Activated T-cell treated with anti-CD3 and anti-CD28 coated beads, Interleukin-2, amount 50 U/mL, for 4 hours (primary cell): ENCODE measurements around the gene ZMYND15. TPM values are rescaled to one million over a fixed set of nuclear protein-coding genes. Genes with fewer than 3 reads are reported as not detected.

ENCODE experiments used
- ATAC-seq, 2 donors: fragments of 200-7000 bp; cut with Tn5 transposase; one replicate each; pipeline ENCODE4 v1.10.0; 2021
- DNase-seq: peaks from one replicate; pipeline ENCODE4 v3.0.0-alpha.2; 2020
- H3K27me3 Mint-ChIP-seq: one replicate; pipeline ENCODE4 v1.8.0; 2021; ENCODE audit warnings: low read depth, mixed read lengths
- H3K36me3 Mint-ChIP-seq: one replicate; pipeline ENCODE4 v1.8.0; 2022; ENCODE audit warnings: mixed read lengths; ENCODE audit not compliant: insufficient read depth
- H3K4me1 Mint-ChIP-seq: one replicate; pipeline ENCODE4 v1.8.0; 2021; ENCODE audit warnings: low read depth, mixed read lengths
- H3K4me3 Mint-ChIP-seq: one replicate; pipeline ENCODE4 v1.8.0; 2021; ENCODE audit warnings: mild to moderate bottlenecking, moderate library complexity, mixed read lengths
- H3K9me3 Mint-ChIP-seq: one replicate; pipeline ENCODE4 v1.8.0; 2021; ENCODE audit warnings: mixed read lengths
- total RNA-seq, 3 donors: library from RNA; stranded (reverse); gene quantifications; one replicate each; pipeline ENCODE4 v1.2.1, GENCODE V29; 2021

Gene ZMYND15
- total RNA-seq, 3 donors from 2014 or later = 0.13 TPM; not detected in 2

GRCh38 chr17:4777969-4778760 is 38.5 kb downstream of the ZMYND15 start:
- peaks cover 31% of the 10 kb centered on the region for H3K27me3 Mint-ChIP-seq

GRCh38 chr17:4780325-4780955 is 40.8 kb downstream of the ZMYND15 start:
- H3K27me3 Mint-ChIP-seq = peaks cover 51% of the 10 kb centered on the region
- H3K9me3 Mint-ChIP-seq = no peaks in the 10 kb centered on the region
- no peak overlapping the region for H3K4me3 Mint-ChIP-seq
- DNase-seq = no peak
- peaks cover 4% of the 10 kb centered on the region for H3K4me1 Mint-ChIP-seq
- ATAC-seq = no peak
- H3K36me3 Mint-ChIP-seq = no peaks in the 10 kb centered on the region

More at GRCh38 chr17:4777969-4778760, 38.5 kb downstream of the ZMYND15 start:
- DNase-seq (no peak), ATAC-seq (no peak)
- Mint-ChIP-seq H3K9me3 (no peaks in the 10 kb centered on the region), H3K4me3 (no peak overlapping the region), H3K36me3 (no peaks in the 10 kb centered on the region), H3K4me1 (no peaks in the 10 kb centered on the region)

DNA sequence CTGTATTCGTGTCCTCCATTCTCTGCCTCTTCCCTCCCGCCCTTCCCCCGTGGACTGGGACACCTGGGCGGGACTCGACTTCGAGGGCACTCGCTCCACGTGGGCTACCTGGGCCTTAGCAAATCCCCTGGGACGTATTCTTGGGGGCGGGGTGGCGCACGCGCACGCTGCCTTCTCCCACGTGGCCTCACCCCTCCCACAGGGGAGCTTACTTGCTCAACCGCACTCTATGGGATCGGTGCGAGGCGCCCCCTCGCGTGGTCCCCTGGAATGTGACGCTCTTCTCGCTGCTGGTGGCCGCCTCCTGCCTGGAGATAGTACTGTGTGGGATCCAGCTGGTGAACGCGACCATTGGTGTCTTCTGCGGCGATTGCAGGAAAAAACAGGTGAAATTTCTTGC is 43.0 kb downstream of the ZMYND15 start:
- DNase-seq (no peak), ATAC-seq (no peak)
- H3K9me3 Mint-ChIP-seq = no peaks in the 10 kb centered on the region
- peaks cover 14% of the 10 kb centered on the region for H3K4me1 Mint-ChIP-seq
- no peaks in the 10 kb centered on the region for H3K36me3 Mint-ChIP-seq
- peaks cover 70% of the 10 kb centered on the region for H3K27me3 Mint-ChIP-seq
- H3K4me3 Mint-ChIP-seq = no peak overlapping the region

GRCh38 chr17:4785311-4786105 is 45.9 kb downstream of the ZMYND15 start:
- no peak for ATAC-seq
- no peaks in the 10 kb centered on the region for H3K36me3 Mint-ChIP-seq
- peaks cover 63% of the 10 kb centered on the region for H3K27me3 Mint-ChIP-seq
- peaks cover 17% of the 10 kb centered on the region for H3K4me1 Mint-ChIP-seq
- no peaks in the 10 kb centered on the region for H3K9me3 Mint-ChIP-seq
- H3K4me3 Mint-ChIP-seq = peak overlapping the region; percentile 41
- no peak for DNase-seq

DNA sequence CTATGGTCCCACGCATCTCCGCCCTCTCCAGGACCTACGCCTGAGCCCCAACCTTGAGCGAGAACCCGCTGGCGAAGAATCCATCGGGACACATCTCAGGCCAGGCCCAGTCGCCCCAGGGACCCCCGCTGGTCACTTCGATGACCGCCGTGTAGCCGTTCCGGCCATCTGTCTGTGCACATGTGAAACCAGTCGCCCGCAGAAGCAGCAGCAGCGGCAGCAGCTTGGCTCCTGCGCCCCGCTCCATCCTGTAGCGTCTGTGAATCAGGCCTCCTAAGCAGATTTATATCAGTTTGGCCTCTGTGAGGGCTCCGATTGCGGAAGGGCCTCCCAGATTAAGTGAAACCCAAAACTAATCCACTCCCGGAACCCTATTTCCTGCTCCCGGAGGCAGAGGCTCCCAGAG is 46.5 kb downstream of the ZMYND15 start, which contains the start of gene VMO1:
TSS of gene VMO1 (minus strand) at position 259 of the 406 bp plus-strand sequence. CDS start at position 247, 12 bp downstream.
- Mint-ChIP-seq H3K9me3 (no peaks in the 10 kb centered on the region), H3K4me3 (peak within 1 kb of the TSS; percentile 54), H3K27me3 (peaks cover 59% of the 10 kb centered on the region), H3K36me3 (no peaks in the 10 kb centered on the region), H3K4me1 (peaks cover 22% of the 10 kb centered on the region)
- DNase-seq = no peak
- no peak for ATAC-seq

- DNase-seq (no peak), ATAC-seq (no peak)
- H3K9me3 Mint-ChIP-seq = no peaks in the 10 kb centered on the region
- peak overlapping the region; percentile 54 for H3K4me3 Mint-ChIP-seq
- H3K27me3 Mint-ChIP-seq = peaks cover 57% of the 10 kb centered on the region
- H3K4me1 Mint-ChIP-seq = peaks cover 24% of the 10 kb centered on the region
- H3K36me3 Mint-ChIP-seq = no peaks in the 10 kb centered on the region
Measured at GRCh38 chr17:4786516-4786915, 46.9 kb downstream of the ZMYND15 start.

- no peak for ATAC-seq
- Mint-ChIP-seq H3K27me3 (peaks cover 45% of the 10 kb centered on the region), H3K9me3 (no peaks in the 10 kb centered on the region), H3K36me3 (no peaks in the 10 kb centered on the region), H3K4me1 (peaks cover 24% of the 10 kb centered on the region), H3K4me3 (peak overlapping the region; percentile 14)
- DNase-seq = no peak
Measured at GRCh38 chr17:4788159-4788806, 48.6 kb downstream of the ZMYND15 start.

DNA sequence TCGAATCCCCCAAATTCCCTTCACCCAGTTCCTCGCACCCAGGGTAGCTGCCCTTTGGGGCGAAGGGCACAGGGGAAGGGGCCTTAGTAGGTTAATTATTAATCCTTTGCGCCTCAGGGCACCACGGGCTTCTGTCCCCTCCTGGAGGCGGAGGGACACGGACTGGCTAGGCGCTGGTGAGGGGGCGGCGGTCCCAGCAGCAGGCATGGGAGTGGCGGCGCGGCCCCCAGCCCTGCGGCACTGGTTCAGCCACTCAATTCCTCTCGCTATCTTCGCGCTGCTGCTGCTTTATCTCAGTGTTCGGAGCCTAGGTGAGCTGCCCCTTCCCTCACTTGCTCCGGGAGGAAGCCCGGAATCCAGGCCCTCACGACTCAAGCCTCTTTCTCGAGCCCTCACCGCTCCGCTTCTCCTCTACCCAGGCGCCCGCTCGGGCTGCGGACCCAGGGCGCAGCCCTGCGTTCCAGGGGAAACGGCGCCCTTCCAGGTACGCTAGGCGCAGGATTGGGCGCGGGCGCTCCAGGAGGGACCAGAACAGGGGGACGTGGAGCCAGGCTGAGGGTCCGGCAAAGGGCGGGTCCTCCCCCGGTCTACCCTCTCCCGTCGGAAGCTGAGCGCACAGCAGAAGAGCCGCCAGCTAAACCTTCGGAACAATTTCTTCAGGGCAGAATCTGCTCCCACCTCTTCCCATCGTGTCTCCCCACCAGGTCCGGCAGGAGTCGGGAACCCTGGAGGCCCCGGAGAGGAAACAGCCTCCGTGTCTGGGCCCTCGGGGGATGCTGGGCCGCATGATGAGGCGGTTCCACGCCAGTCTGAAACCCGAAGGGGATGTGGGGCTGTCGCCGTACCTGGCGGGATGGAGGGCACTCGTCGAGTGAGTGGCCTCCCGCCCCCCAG is 49.4 kb downstream of the ZMYND15 start, which contains the start of gene GLTPD2:
TSS of gene GLTPD2 (plus strand) at position 158 of the 894 bp plus-strand sequence. CDS start at position 206, 48 bp downstream.
- Mint-ChIP-seq H3K27me3 (peaks cover 40% of the 10 kb centered on the region), H3K4me1 (peaks cover 24% of the 10 kb centered on the region), H3K9me3 (no peaks in the 10 kb centered on the region), H3K36me3 (no peaks in the 10 kb centered on the region), H3K4me3 (peak within 1 kb of the TSS; percentile 75)
- ATAC-seq (no peak), DNase-seq (no peak)

- ATAC-seq (no peak), DNase-seq (no peak)
- Mint-ChIP-seq H3K9me3 (no peaks in the 10 kb centered on the region), H3K36me3 (no peaks in the 10 kb centered on the region), H3K4me3 (peak overlapping the region; percentile 75), H3K4me1 (peaks cover 23% of the 10 kb centered on the region), H3K27me3 (peaks cover 34% of the 10 kb centered on the region)
Measured at GRCh38 chr17:4789701-4789950, 50.0 kb downstream of the ZMYND15 start.

GRCh38 chr17:4789951-4790704 is 50.5 kb downstream of the ZMYND15 start:
- peak; percentile 70 for DNase-seq
- H3K27me3 Mint-ChIP-seq = peaks cover 30% of the 10 kb centered on the region
- H3K4me3 Mint-ChIP-seq = peak overlapping the region; percentile 88
- H3K36me3 Mint-ChIP-seq = no peaks in the 10 kb centered on the region
- peak; percentile 88 to 91 for ATAC-seq
- no peaks in the 10 kb centered on the region for H3K9me3 Mint-ChIP-seq
- peaks cover 23% of the 10 kb centered on the region for H3K4me1 Mint-ChIP-seq

- no peak for ATAC-seq
- Mint-ChIP-seq H3K27me3 (peaks cover 25% of the 10 kb centered on the region), H3K4me3 (peak overlapping the region; percentile 88), H3K4me1 (peaks cover 19% of the 10 kb centered on the region), H3K36me3 (no peaks in the 10 kb centered on the region), H3K9me3 (no peaks in the 10 kb centered on the region)
- DNase-seq = no peak
Measured at GRCh38 chr17:4790705-4791088, 51.1 kb downstream of the ZMYND15 start.

- Mint-ChIP-seq H3K4me3 (no peak overlapping the region), H3K4me1 (peaks cover 19% of the 10 kb centered on the region), H3K9me3 (no peaks in the 10 kb centered on the region), H3K27me3 (peaks cover 2% of the 10 kb centered on the region), H3K36me3 (peaks cover 13% of the 10 kb centered on the region)
- DNase-seq = no peak
- ATAC-seq = no peak
Measured at GRCh38 chr17:4795168-4795567, 55.5 kb downstream of the ZMYND15 start.
